Measurements from ENCODE around the gene IRF4.
A peak's percentile ranks its signal among the peaks of the same experiment; 100 is the strongest.
"Not testable (repeated sequence)": the region's sequence is repeated elsewhere in the genome, so short reads cannot be mapped to it uniquely, and the experiment has no call there.

IRF4 gene

GRCh38 chr6:422433-423054 is 31.0 kb downstream of the IRF4 start:
- peak; percentile 65 for DNase-seq (ENCODE audit: low read depth)

- DNase-seq (ENCODE audit: low read depth): no peak
These were observed 31.7 kb downstream of the IRF4 start for GRCh38 chr6:423055-423798.

GRCh38 chr6:423799-424345 is 32.3 kb downstream of the IRF4 start:
- DNase-seq (ENCODE audit: low read depth): no peak

GRCh38 chr6:424741-425417 is 33.3 kb downstream of the IRF4 start:
- no peak for DNase-seq (ENCODE audit: low read depth)

- DNase-seq (ENCODE audit: low read depth): not testable (repeated sequence)
These were observed 33.9 kb downstream of the IRF4 start for GRCh38 chr6:425418-425788.

GRCh38 chr6:426198-426738 is 34.7 kb downstream of the IRF4 start:
- DNase-seq (ENCODE audit: low read depth): not testable (repeated sequence)

GRCh38 chr6:428047-428603 is 36.6 kb downstream of the IRF4 start:
- DNase-seq (ENCODE audit: low read depth): no peak

- no peak for DNase-seq (ENCODE audit: low read depth)
These were observed 38.1 kb downstream of the IRF4 start for GRCh38 chr6:429515-430121.

GRCh38 chr6:431504-431903 is 40.0 kb downstream of the IRF4 start:
- DNase-seq (ENCODE audit: low read depth): no peak

GRCh38 chr6:431986-432385 is 40.4 kb downstream of the IRF4 start:
- no peak for DNase-seq (ENCODE audit: low read depth)

- no peak for DNase-seq (ENCODE audit: low read depth)
These were observed 42.6 kb downstream of the IRF4 start for GRCh38 chr6:434051-434705.

GRCh38 chr6:435441-436307 is 44.1 kb downstream of the IRF4 start:
- no peak for DNase-seq (ENCODE audit: low read depth)

GRCh38 chr6:436308-437036 is 44.9 kb downstream of the IRF4 start:
- peak; percentile 58 for DNase-seq (ENCODE audit: low read depth)

GRCh38 chr6:437037-437392 is 45.5 kb downstream of the IRF4 start:
- DNase-seq (ENCODE audit: low read depth): no peak

GRCh38 chr6:438634-439170 is 47.1 kb downstream of the IRF4 start:
- no peak for DNase-seq (ENCODE audit: low read depth)

- no peak for DNase-seq (ENCODE audit: low read depth)
These were observed 48.2 kb downstream of the IRF4 start for GRCh38 chr6:439641-440167.

- DNase-seq (ENCODE audit: low read depth): no peak
These were observed 49.8 kb downstream of the IRF4 start for GRCh38 chr6:441126-441920.

- DNase-seq (ENCODE audit: low read depth): no peak
These were observed 52.1 kb downstream of the IRF4 start for GRCh38 chr6:443621-444159.

All from GM04503 (cell line).